Activated CD8-positive, alpha-beta T cell treated with anti-CD3 and anti-CD28 coated beads for 36 hours (primary cell): ENCODE measurements around the gene RPS27L. TPM values are rescaled to one million over a fixed set of nuclear protein-coding genes. Genes with fewer than 3 reads are reported as not detected.

ENCODE experiments used
- ATAC-seq: fragments of 200-7000 bp; cut with Tn5 transposase; one replicate; pipeline ENCODE4 v1.10.0; 2021; ENCODE audit warnings: mild to moderate bottlenecking, moderate library complexity
- CTCF ChIA-PET: fragments of 350-600 bp; sonication (Branson Sonifier 250); formaldehyde crosslinking; loops from one replicate; lab custom pipeline; 2021; ENCODE audit warnings: antibody characterized with exemption; lab: Charles Lee
- POLR2A ChIA-PET: fragments of 350-600 bp; sonication (Branson Sonifier 250); formaldehyde crosslinking; loops from one replicate; lab custom pipeline; 2021; ENCODE audit warnings: antibody characterized with exemption; lab: Charles Lee
- DNase-seq: peaks from one replicate; pipeline ENCODE4 v3.0.0-alpha.2; 2020
- H3K27ac Mint-ChIP-seq: one replicate; pipeline ENCODE4 v1.8.0; 2021; ENCODE audit warnings: mild to moderate bottlenecking, mixed read lengths
- H3K27me3 Mint-ChIP-seq: one replicate; pipeline ENCODE4 v1.8.0; 2021; ENCODE audit warnings: mixed read lengths
- H3K36me3 Mint-ChIP-seq: one replicate; pipeline ENCODE4 v1.8.0; 2021; ENCODE audit warnings: low read depth, mixed read lengths
- H3K4me1 Mint-ChIP-seq: one replicate; pipeline ENCODE4 v1.8.0; 2021; ENCODE audit warnings: low read depth, mixed read lengths
- H3K4me3 Mint-ChIP-seq: one replicate; pipeline ENCODE4 v1.8.0; 2021; ENCODE audit warnings: mild to moderate bottlenecking, moderate library complexity, mixed read lengths
- H3K9me3 Mint-ChIP-seq: one replicate; pipeline ENCODE4 v1.8.0; 2021; ENCODE audit warnings: mixed read lengths
- intact Hi-C: fragments of 100-400 bp; cut with micrococcal nuclease; formaldehyde crosslinking; loops from one replicate; pipeline ENCODE4 v1.10.0; 2022
- total RNA-seq, 2 experiments: library from RNA; stranded (reverse); gene quantifications; one replicate each; pipeline ENCODE4 v1.2.3, GENCODE V29; 2021
- TF ChIP-seq, protein P1 (sequence below): fragments of 200-600 bp; IDR thresholded peaks from one replicate; pipeline ENCODE4 v1.8.0; 2022; ENCODE audit warnings: antibody characterized with exemption, mild to moderate bottlenecking

RPS27L gene
- total RNA-seq, 2 experiments from 2014 or later: 150 to 158 TPM

DNA sequence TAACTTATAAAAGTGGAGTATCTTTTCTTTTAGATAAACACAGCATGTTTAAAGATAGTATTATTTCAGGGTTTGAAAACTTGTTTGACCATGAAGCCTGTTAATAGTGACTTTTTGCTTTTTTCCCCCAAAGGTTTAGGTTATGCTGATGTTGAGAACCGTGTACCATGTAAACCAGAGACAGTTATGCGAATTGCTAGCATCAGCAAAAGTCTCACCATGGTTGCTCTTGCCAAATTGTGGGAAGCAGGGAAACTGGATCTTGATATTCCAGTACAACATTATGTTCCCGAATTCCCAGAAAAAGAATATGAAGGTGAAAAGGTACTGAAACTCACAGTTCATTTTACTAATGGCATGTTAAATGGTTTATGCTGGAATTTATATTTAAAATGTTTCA is 30.6 kb downstream of the RPS27L start:
- no peaks in the 10 kb centered on the region for H3K27me3 Mint-ChIP-seq
- TF ChIP-seq, protein P1, sequence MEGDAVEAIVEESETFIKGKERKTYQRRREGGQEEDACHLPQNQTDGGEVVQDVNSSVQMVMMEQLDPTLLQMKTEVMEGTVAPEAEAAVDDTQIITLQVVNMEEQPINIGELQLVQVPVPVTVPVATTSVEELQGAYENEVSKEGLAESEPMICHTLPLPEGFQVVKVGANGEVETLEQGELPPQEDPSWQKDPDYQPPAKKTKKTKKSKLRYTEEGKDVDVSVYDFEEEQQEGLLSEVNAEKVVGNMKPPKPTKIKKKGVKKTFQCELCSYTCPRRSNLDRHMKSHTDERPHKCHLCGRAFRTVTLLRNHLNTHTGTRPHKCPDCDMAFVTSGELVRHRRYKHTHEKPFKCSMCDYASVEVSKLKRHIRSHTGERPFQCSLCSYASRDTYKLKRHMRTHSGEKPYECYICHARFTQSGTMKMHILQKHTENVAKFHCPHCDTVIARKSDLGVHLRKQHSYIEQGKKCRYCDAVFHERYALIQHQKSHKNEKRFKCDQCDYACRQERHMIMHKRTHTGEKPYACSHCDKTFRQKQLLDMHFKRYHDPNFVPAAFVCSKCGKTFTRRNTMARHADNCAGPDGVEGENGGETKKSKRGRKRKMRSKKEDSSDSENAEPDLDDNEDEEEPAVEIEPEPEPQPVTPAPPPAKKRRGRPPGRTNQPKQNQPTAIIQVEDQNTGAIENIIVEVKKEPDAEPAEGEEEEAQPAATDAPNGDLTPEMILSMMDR: no peak
- H3K36me3 Mint-ChIP-seq: peaks cover 16% of the 10 kb centered on the region
- ATAC-seq: no peak
- intact Hi-C loops: no loop called here
- no peak for DNase-seq
- no peak overlapping the region for H3K4me3 Mint-ChIP-seq
- CTCF ChIA-PET: interaction anchor here (1.1 to 1.9 kb wide), 2 partner anchors 20 to 78 kb away, joined by 4 to 8 read pairs; no protein-coding TSS in a partner anchor
- POLR2A ChIA-PET: no interaction called here
- H3K4me1 Mint-ChIP-seq: peaks cover 15% of the 10 kb centered on the region
- no peaks in the 10 kb centered on the region for H3K9me3 Mint-ChIP-seq
- no peak overlapping the region for H3K27ac Mint-ChIP-seq

DNA sequence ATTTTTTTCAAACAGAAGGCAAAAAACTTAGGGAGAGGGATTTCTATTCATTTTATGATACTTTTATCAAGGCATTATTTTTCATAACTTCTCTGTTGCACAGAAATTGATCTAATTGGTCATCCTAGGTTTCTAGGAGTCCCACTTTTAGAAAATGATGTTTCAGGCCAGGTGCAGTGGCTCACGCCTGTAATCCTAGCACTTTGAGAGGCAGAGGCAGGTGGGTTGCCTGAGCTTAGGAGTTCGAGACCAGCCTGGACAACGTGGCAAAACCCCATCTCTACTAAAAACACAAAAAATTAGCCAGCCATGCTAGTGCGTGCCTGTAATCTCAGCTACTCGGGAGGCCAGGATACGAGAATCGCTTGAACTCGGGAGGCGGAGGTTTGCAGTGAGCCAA is 32.8 kb downstream of the RPS27L start:
- peaks cover 8% of the 10 kb centered on the region for H3K9me3 Mint-ChIP-seq
- H3K27me3 Mint-ChIP-seq: no peaks in the 10 kb centered on the region
- no peak overlapping the region for H3K27ac Mint-ChIP-seq
- intact Hi-C loops: no loop called here
- H3K36me3 Mint-ChIP-seq: peaks cover 15% of the 10 kb centered on the region
- ChIA-PET CTCF (interaction anchor here (0.6 to 1.2 kb wide), 2 partner anchors 9 to 82 kb away, joined by 3 read pairs; partner anchors contain the start of gene TPM1), POLR2A (no interaction called here)
- no peak overlapping the region for H3K4me3 Mint-ChIP-seq
- ATAC-seq (no peak), DNase-seq (no peak)
- peaks cover 21% of the 10 kb centered on the region for H3K4me1 Mint-ChIP-seq
- TF ChIP-seq, protein P1: no peak

DNA sequence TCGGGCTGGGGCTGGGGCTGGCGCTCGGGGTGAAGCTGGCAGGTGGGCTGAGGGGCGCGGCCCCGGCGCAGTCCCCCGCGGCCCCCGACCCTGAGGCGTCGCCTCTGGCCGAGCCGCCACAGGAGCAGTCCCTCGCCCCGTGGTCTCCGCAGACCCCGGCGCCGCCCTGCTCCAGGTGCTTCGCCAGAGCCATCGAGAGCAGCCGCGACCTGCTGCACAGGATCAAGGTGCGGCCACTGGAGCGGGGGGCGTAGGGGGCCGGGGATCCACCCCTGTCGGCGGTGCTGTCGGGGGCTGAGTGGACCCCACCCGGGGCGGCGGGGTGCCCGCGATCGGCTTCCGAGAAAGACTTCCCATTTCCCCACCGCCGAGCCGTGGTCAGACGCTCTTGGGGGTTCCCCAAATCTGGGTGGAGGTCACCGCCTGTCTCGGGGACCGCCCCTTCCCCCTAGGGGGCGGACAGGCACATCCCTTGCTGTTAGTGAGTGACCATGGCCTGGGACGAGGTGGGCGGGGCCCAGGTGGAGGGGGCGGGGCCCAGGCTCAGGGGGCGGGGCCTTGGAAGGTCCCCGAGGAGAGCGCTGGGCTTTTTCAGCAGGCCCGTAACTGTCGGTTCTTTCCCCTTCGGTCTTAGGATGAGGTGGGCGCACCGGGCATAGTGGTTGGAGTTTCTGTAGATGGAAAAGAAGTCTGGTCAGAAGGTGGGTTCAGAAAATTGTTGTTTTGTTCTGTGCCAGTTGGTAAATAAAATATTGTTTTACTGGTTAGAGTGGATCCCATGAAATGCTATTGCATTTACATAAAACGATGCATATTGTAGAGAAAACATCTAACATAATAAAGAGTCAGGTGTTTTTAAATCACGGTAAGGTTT is 35.0 kb downstream of the RPS27L start:
- ChIA-PET CTCF (no interaction called here), POLR2A (no interaction called here)
- H3K27me3 Mint-ChIP-seq: no peaks in the 10 kb centered on the region
- peak overlapping the region; percentile 72 for H3K27ac Mint-ChIP-seq
- intact Hi-C loops: no loop called here
- H3K4me3 Mint-ChIP-seq: peak overlapping the region; percentile 81
- peaks cover 19% of the 10 kb centered on the region for H3K4me1 Mint-ChIP-seq
- TF ChIP-seq, protein P1: peak; percentile 13
- peak; percentile 88 for DNase-seq
- peaks cover 12% of the 10 kb centered on the region for H3K9me3 Mint-ChIP-seq
- peak; percentile 93 for ATAC-seq
- H3K36me3 Mint-ChIP-seq: peaks cover 7% of the 10 kb centered on the region

DNA sequence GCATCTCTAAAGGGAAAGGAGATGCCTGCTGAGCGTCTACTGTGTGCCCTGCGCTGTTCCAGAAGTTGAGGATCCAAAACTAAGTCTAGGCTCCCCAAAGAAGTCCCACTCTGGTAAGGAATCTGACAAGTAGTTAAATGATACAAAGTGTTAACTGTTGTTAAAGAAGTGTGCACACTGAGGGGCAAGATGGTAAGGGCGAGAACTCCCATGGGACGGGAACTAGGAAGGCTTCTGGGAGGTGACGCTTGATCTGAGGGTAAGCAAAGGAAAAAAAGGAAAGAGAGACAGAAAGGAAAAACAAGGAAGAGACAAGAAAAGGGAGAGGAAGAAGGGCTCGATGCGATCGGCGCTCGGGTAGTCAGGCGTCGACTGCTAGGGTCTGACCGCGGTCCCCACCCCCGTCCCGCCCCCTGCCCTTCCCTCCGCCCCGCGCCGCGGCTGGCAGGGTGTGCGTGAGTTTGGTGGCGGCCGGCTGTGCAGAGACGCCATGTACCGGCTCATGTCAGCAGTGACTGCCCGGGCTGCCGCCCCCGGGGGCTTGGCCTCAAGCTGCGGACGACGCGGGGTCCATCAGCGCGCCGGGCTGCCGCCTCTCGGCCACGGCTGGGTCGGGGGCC is 35.8 kb downstream of the RPS27L start, which contains the start of gene LACTB:
Gene LACTB, plus strand, starts transcription at position 480 of the 620 bp plus-strand sequence. Its CDS starts 11 bp downstream, at position 491.
- peak; percentile 87 for ATAC-seq
- Mint-ChIP-seq H3K27me3 (no peaks in the 10 kb centered on the region), H3K36me3 (peaks cover 6% of the 10 kb centered on the region), H3K4me3 (peak within 1 kb of the TSS; percentile 81), H3K9me3 (peaks cover 12% of the 10 kb centered on the region), H3K27ac (peak within 1 kb of the TSS; percentile 81), H3K4me1 (peaks cover 13% of the 10 kb centered on the region)
- DNase-seq: peak; percentile 86
- ChIA-PET CTCF (no interaction called here), POLR2A (no interaction called here)
- intact Hi-C loops: no loop called here
- TF ChIP-seq, protein P1: no peak
